Stimulated activated CD8-positive, alpha-beta memory T cell treated with anti-CD3 and anti-CD28 coated beads, Interleukin-15, amount 100 ng/mL, for 48 hours (primary cell): ENCODE results near the gene PGP.

ENCODE experiments used
- DNase-seq, 2 donors: peaks; one replicate each; pipeline ENCODE4 v3.0.0-alpha.2; 2020; ENCODE audit warnings: low read depth in 2 of 2

The PGP gene

GRCh38 chr16:2166263-2167067 lies 48.2 kb downstream of the PGP start:
- no peak for DNase-seq

GRCh38 chr16:2165861-2166260 lies 48.8 kb downstream of the PGP start:
- DNase-seq = no peak

GRCh38 chr16:2163211-2163881 lies 51.3 kb downstream of the PGP start:
- DNase-seq = no peak

DNA sequence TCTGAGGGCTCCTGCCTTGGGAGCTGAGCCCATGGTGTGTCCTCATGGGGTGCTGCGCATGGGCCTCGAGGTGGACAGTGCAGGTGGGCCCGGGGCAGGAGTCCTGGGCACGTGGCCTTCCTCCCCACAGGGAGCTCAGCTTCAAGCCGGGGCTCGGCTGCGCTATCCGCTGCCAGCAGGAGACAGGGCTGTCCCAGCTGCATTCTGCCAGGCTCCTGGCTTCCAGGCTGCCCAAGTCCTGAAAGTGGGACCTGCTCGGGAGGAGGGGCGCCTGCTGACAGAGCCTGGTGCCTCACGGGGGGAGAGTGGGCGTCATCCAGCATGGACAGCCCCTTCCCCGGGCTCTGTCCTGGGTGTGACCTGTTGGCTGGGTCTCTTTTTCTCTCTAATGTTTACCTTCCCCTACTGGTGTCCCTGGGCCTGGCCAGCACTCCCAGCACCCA lies 51.9 kb downstream of the PGP start:
- no peak for DNase-seq

GRCh38 chr16:2161911-2162310 lies 52.7 kb downstream of the PGP start:
- no peak for DNase-seq
